GM19328 (cell line): Measurements from ENCODE around the gene HIBADH.
"Not testable (repeated sequence)": the region's sequence is repeated elsewhere in the genome, so short reads cannot be mapped to it uniquely, and the experiment has no call there.

Source experiments
- ATAC-seq: cut with Tn5 transposase; IDR thresholded peaks from one replicate; pipeline ENCODE4 v1.9.1; 2021; ENCODE audit warnings: mild to moderate bottlenecking, moderate library complexity; ENCODE audit not compliant: unreplicated experiment

HIBADH gene

DNA sequence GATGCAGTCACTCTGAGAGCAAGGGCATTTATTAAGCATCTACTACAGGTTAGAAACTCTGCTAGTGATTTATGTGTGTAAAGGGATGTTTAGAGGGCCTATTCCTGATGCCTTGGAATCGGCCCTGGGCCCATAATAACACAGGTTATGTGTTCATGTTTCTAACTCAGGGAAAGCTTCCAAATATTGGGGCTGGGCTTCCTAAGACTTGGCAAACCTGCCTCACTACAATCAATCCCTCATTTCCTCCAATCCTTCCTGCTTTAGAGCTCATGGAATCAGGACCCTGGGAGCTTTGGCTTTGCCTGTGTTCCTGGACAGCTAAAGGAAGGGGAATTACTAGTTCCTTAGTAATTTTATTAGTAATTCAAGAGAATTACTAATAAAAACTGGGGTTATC is 148.8 kb downstream of the HIBADH start:
- ATAC-seq, result no peak

DNA sequence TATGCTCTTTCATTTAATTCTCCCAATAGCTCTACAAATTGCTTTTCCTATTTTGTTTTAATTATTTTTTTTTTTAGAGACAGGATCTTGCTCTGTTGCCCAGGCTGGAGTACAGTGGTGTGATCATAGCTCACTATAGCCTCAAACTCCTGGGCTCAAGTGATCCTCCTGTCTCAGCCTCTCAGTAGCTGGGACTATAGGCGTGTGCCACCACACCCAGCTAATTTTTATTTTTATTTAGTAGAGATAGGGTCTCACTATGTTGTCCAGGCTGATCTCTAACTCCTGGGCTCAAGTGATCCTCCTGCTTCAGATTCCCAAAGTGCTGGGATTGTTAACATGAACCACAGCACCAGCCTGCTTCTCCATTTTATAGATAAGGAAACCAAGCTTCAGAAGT is 151.3 kb downstream of the HIBADH start:
- ATAC-seq, result not testable (repeated sequence)

DNA sequence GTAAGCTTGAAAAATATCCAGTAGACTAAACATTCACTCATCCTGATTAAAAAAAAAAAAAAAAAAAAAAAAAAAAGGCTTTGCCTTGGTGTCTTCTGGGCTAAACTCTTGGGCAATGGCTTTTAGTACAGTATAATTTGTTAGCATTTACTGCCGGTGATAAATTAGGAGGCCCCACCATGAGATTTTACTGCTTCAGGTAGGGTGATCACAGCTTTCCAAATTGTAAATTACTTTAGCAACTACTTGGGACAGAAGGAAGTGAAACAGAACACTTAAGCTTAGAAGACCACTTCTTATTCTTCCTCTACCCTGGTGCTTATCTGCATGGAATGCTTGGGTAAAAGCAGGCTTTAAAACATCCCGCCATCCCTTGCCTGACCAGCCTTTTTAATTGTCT is 152.1 kb downstream of the HIBADH start:
- ATAC-seq, result no peak

DNA sequence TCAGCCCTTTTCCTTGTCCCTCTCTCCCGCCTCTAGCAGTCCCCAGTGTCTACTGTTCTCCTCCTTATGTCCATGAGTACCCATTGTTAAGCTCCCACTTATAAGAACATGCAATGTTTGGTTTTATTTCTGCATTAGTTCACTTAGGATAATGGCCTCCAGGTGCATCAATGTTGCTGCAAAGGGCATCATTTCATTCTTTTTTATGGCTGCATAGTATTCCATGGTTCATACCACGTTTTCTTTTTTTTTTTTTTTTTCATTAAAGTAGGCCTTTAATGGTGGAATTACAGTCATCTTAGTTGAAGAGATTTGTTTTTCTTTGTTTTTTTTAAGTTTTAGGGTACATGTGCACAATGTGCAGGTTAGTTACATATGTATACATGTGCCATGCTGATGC is 160.8 kb downstream of the HIBADH start:
- not testable (repeated sequence) for ATAC-seq

DNA sequence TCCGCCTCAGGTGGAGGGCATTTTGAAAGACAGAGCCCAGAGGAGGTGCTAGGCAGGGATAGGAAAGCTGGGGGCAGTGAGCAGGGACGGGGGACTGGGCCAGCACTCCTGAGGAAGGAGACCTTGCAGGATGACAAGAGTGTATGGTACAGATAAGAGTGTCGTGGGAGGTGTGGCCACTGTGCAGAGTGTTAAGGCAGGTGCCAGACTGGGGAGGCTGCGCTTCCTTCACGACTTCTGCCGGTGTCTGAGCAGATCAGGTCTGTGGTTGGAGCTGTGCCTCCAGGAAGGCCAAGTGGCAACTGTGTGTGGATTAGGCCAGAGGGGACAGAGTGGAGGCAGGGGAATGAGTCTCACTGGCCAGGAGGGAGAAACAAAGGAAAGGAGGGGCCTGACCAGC is 161.7 kb downstream of the HIBADH start:
- ATAC-seq, result no peak

DNA sequence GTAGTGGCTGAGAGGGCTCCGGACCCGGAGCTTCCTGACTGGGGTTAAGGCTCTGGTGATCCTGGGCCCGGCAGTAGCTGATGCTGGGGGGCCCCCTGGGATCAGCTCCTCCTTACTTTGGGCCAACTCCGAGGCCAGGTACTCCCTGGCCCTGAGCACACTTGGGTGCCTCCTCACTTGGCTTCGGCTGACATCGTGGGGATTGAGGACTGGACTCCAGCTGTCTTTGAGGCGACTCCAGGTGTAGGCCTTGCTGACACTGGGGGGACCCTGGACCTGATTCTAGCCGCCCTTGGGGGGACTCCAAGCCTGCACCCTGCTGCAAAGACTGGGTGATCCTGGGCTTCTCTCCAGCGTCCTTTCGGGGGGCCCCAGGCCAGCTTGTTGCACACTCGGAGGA is 170.5 kb downstream of the HIBADH start:
- no peak for ATAC-seq

DNA sequence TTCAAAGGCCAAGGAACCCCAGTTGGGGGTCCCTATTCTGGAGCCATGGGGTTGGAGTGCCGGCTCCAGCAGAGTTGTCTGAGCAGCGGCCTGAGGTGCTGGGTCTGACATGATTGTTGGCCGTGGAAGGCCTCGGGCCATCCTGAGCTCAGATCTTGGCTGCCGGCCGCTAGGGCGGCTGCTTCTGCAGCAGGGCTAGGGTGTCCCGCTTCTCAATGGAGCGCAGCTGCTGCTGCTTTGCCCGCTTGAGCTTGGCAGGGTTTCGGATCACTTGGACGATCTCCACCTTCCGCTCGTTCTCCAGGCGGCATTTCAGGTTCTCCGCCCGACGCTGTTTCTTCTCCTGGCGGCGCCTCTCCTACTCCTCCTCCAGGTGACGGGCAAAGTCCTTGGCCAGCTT is 171.1 kb downstream of the HIBADH start:
- ATAC-seq, result no peak

DNA sequence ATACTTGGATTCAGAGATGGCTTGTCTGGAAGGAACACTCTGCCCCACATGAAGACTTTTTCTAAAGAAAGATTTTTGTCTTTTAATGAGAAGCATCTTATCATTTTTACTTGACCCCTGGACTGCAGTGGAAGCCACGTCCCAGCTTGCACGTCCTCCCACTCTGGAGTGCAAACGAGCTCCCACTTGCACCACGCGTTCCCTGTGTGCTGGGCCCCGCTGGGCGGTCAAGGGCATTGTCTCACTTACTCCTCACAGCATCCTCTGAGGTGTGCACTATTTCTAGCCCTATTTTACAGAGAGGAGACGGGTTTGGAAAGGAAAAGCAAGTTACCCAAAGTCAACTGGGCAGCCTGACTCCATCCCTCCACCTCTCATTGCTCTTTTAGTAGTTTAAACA is 175.2 kb downstream of the HIBADH start:
- ATAC-seq, result no peak

DNA sequence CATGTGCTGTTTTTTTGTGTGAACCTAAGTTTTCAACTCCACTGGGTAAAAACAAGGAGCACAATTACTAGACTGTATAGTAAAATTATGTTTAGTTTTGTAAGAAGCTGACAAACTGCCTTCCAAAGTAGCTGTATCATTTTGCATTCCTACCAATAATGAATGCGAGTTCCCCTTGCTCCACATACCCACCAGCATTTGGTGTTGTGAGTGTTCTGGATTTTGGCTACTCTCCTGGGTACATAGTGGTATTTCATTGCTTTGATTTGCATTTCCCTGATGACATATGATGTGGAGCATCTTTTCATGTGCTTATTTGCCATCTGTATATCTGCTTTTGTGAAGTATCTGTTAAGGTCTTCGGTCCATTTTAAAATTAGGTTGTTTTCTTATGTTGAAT is 178.2 kb downstream of the HIBADH start:
- no peak for ATAC-seq

DNA sequence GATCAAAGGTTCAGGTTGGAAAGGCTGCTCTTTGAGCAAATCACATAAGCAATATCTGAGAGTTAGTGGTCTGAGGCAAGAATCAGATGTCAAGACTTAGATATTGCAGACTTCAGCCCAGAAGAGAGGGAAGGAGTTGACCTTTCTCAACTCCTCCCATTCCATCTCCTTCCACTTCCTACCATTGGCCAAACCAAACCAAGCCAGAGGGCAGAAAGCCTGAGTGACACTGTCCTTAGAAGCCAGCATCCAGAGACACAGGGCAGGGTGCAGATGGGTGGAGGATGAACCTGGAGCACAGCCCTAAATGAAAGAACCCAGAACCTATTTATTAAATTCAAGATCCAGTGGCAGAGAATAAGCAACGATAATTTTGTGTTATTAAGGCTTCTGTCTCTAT is 180.5 kb downstream of the HIBADH start:
- no peak for ATAC-seq

DNA sequence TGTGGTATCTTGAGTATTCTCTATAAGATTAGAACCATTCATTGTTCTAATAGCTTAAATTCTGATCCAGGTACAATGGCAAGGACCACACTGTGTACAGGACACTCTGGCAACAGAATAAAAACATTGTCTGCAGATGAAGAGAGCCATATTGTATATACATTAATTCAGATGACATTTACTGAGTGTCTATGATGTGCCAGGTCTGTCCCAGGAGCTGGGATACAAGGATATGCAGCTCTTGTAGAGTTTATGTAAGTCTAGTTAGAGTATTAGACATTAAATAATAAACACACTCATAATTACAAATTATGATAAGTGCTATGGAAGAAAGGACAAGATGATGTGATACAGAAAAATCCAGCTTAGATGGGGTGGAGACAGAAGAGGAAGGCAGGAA is 184.1 kb downstream of the HIBADH start:
- no peak for ATAC-seq

DNA sequence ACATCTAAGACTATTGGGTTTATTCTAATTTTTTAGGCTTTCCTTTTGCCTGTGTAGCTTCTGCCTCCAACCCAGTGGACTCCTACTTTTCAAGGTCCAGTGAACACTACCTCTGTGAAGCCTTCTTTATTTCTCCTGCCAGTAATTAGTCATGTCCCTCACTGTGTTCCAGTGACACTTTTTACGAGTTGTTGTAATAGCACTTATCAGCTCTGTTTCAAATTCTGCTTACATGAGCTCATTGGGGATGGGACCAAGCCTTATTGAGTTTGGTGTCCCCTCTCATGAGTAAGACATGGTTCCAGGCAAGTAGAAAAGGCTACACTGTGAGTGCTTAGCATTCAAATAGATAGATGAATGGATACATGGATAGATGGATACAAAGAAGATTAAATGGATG is 184.6 kb downstream of the HIBADH start:
- no peak for ATAC-seq

DNA sequence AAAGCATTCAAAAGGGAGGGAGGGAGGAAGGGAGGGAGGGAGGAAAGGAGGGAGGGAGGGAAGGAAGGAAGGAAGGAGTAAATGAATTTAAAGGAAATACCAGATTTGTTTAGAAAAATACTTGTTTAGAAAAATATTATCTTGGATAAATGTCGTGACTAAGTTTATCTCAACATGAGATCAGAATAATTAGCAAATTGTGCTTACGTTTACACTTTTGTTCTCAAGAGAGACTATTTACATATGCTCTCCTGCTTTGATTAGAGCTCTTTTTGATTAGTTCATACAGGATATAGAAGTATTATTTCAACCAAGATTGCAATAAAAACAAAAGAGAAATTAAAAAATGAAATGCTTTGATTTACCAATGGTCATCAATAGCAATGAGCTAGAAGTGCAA is 186.2 kb downstream of the HIBADH start:
- ATAC-seq, result no peak
